IMR-90 (cell line): Measurements from ENCODE around the gene TSPEAR. TPM values are rescaled to one million over a fixed set of nuclear protein-coding genes. Genes with fewer than 3 reads are reported as not detected.

Experiments
- ATAC-seq: fragments of 200-7000 bp; cut with Tn5 transposase; 2 replicates; pipeline ENCODE4 v1.9.1; 2020; ENCODE audit warnings: low read depth, mild to moderate bottlenecking, moderate library complexity
- BruUV-seq: library from RNA; stranded (reverse); fragments of 400-500 nt; replicated peaks from 2 replicates; lab custom pipeline; 2021; lab: Mats Ljungman, UMichigan
- CTCF ChIA-PET: fragments of 300-600 bp; formaldehyde crosslinking; extraction: SDS; loops from one replicate; lab custom pipeline; 2021; ENCODE audit warnings: antibody characterized with exemption; lab: Yijun Ruan, JAX
- POLR2A ChIA-PET: fragments of 300-600 bp; sonication (Branson Sonifier 250); formaldehyde crosslinking; loops from one replicate; lab custom pipeline; 2022; ENCODE audit warnings: antibody characterized with exemption; ENCODE audit not compliant: unreplicated experiment; lab: Charles Lee
- DNase-seq: peaks from one replicate; pipeline ENCODE4 v3.0.0; 2013
- H2AFZ ChIP-seq: replicated peaks from 2 replicates; pipeline ENCODE3; 2013; ENCODE audit warnings: low read length, mild to moderate bottlenecking; ENCODE audit not compliant: poor library complexity
- H2AK5ac ChIP-seq: 2 replicates; pipeline ENCODE4 v1.6.1; 2013; ENCODE audit warnings: low read depth, low read length, inconsistent platforms
- H2AK9ac ChIP-seq: replicated peaks from 2 replicates; pipeline ENCODE3; 2013; ENCODE audit warnings: mild to moderate bottlenecking, low read depth, low read length, moderate library complexity; ENCODE audit not compliant: poor library complexity
- H2BK120ac ChIP-seq: 2 replicates; pipeline ENCODE4 v1.6.1; 2013; ENCODE audit warnings: low read depth, low read length, inconsistent platforms
- H2BK15ac ChIP-seq: 3 replicates; pipeline ENCODE4 v1.6.1; 2013; ENCODE audit warnings: low read depth, low read length, inconsistent platforms
- H2BK20ac ChIP-seq: 2 replicates; pipeline ENCODE4 v1.6.1; 2013; ENCODE audit warnings: low read depth, mild to moderate bottlenecking, inconsistent platforms, low read length, moderate library complexity
- H2BK5ac ChIP-seq: 2 replicates; pipeline ENCODE4 v1.6.1; 2013; ENCODE audit warnings: mild to moderate bottlenecking, low read depth, low read length, inconsistent platforms; ENCODE audit not compliant: poor library complexity, severe bottlenecking
- H3K14ac ChIP-seq: replicated peaks from 2 replicates; pipeline ENCODE4 v1.6.1; 2013; ENCODE audit warnings: low read depth, low read length, inconsistent platforms
- H3K18ac ChIP-seq: 2 replicates; pipeline ENCODE4 v1.6.1; 2013; ENCODE audit warnings: low read depth, low read length, control low read depth
- H3K23ac ChIP-seq: 2 replicates; pipeline ENCODE4 v1.6.1; 2013; ENCODE audit warnings: low read depth, low read length, inconsistent platforms
- H3K27ac ChIP-seq: 2 replicates; pipeline ENCODE4 v1.5.1; 2013; ENCODE audit warnings: mild to moderate bottlenecking, control low read depth, low read length; ENCODE audit not compliant: insufficient read depth
- H3K27me3 ChIP-seq: 2 replicates; pipeline ENCODE4 v1.6.1; 2013; ENCODE audit warnings: low read length; ENCODE audit not compliant: control insufficient read depth, insufficient read depth
- H3K36me3 ChIP-seq: 2 replicates; pipeline ENCODE4 v1.6.1; 2013; ENCODE audit warnings: low read length, mixed read lengths; ENCODE audit not compliant: control insufficient read depth, insufficient read depth
- H3K4ac ChIP-seq: 2 replicates; pipeline ENCODE4 v1.6.1; 2013; ENCODE audit warnings: low read depth, low read length, inconsistent platforms
- H3K4me1 ChIP-seq: 2 replicates; pipeline ENCODE4 v1.6.1; 2013; ENCODE audit warnings: low read length, mixed read lengths; ENCODE audit not compliant: control insufficient read depth, insufficient read depth
- H3K4me2 ChIP-seq: 2 replicates; pipeline ENCODE4 v1.6.1; 2013; ENCODE audit warnings: low read depth, mild to moderate bottlenecking, control low read depth, low read length, moderate library complexity
- H3K4me3 ChIP-seq: 2 replicates; pipeline ENCODE4 v1.5.1; 2013; ENCODE audit warnings: low read depth, mild to moderate bottlenecking, control low read depth, low read length, moderate library complexity; ENCODE audit not compliant: insufficient read depth
- H3K56ac ChIP-seq: 2 replicates; pipeline ENCODE4 v1.6.1; 2013; ENCODE audit warnings: low read length, inconsistent platforms; ENCODE audit not compliant: insufficient read depth; ENCODE audit errors: extremely low read depth
- H3K79me1 ChIP-seq, 2 experiments: 2 replicates each; pipeline ENCODE4 v1.6.1; 2013; ENCODE audit warnings: low read length in 2 of 2, inconsistent platforms in 1 of 2, low read depth in 1 of 2
- H3K9ac ChIP-seq: 2 replicates; pipeline ENCODE4 v1.6.1; 2013; ENCODE audit warnings: low read depth, low read length, control low read depth
- H3K9me1 ChIP-seq: 2 replicates; pipeline ENCODE4 v1.6.1; 2013; ENCODE audit warnings: low read length, inconsistent platforms; ENCODE audit not compliant: insufficient read depth
- H3K9me3 ChIP-seq: 2 replicates; pipeline ENCODE4 v1.6.1; 2013; ENCODE audit warnings: low read length; ENCODE audit not compliant: control insufficient read depth, insufficient read depth
- H4K20me1 ChIP-seq: 2 replicates; pipeline ENCODE4 v1.6.1; 2013; ENCODE audit warnings: low read length, inconsistent platforms; ENCODE audit not compliant: insufficient read depth
- H4K5ac ChIP-seq: 2 replicates; pipeline ENCODE4 v1.6.1; 2013; ENCODE audit warnings: mild to moderate bottlenecking, low read depth, low read length, control low read depth
- H4K8ac ChIP-seq, 2 experiments: 2 replicates each; pipeline ENCODE4 v1.6.1; 2013; ENCODE audit warnings: low read depth in 2 of 2, low read length in 2 of 2, control low read depth in 1 of 2, inconsistent platforms in 1 of 2
- H4K91ac ChIP-seq: 2 replicates; pipeline ENCODE4 v1.6.1; 2013; ENCODE audit warnings: low read depth, low read length, inconsistent platforms; ENCODE audit not compliant: insufficient read depth
- BHLHE40 ChIP-seq: fragments of 150-350 bp; IDR thresholded peaks from 2 replicates; pipeline ENCODE4 v1.6.1; 2016; ENCODE audit warnings: mild to moderate bottlenecking, low read depth, low read length
- CEBPB ChIP-seq: IDR thresholded peaks from 2 replicates; pipeline ENCODE4 v1.6.1; 2012; ENCODE audit warnings: low read depth, low read length, improper control_type of control experiment
- CHD1 ChIP-seq: IDR thresholded peaks from 2 replicates; pipeline ENCODE4 v1.6.1; 2012; ENCODE audit warnings: low read depth, low read length, improper control_type of control experiment
- FOS ChIP-seq: fragments of 150-350 bp; IDR thresholded peaks from 2 replicates; pipeline ENCODE4 v1.6.1; 2016; ENCODE audit warnings: low read depth, low read length
- MAFK ChIP-seq: IDR thresholded peaks from 2 replicates; pipeline ENCODE4 v1.6.1; 2012; ENCODE audit warnings: low read depth, low read length, improper control_type of control experiment
- MAZ ChIP-seq: IDR thresholded peaks from 2 replicates; pipeline ENCODE4 v1.6.1; 2012; ENCODE audit warnings: low read depth, mild to moderate bottlenecking, low read length, improper control_type of control experiment, moderate library complexity, borderline replicate concordance
- MXI1 ChIP-seq: IDR thresholded peaks from 2 replicates; pipeline ENCODE4 v1.6.1; 2012; ENCODE audit warnings: low read depth, mild to moderate bottlenecking, low read length, moderate library complexity, borderline replicate concordance
- NFE2L2 ChIP-seq: fragments of 150-350 bp; IDR thresholded peaks from 2 replicates; pipeline ENCODE4 v1.6.1; 2016; ENCODE audit warnings: low read depth, mild to moderate bottlenecking, low read length
- POLR2A ChIP-seq: IDR thresholded peaks from 2 replicates; pipeline ENCODE4 v1.6.1; 2012; ENCODE audit warnings: mild to moderate bottlenecking, low read depth, low read length
- RAD21 ChIP-seq: IDR thresholded peaks from 2 replicates; pipeline ENCODE4 v1.6.1; 2012; ENCODE audit warnings: low read length, improper control_type of control experiment
- RCOR1 ChIP-seq: IDR thresholded peaks from 2 replicates; pipeline ENCODE4 v1.6.1; 2012; ENCODE audit warnings: mild to moderate bottlenecking, low read length, improper control_type of control experiment; ENCODE audit not compliant: insufficient replicate concordance
- RFX5 ChIP-seq: IDR thresholded peaks from 2 replicates; pipeline ENCODE4 v1.8.0; 2012; ENCODE audit warnings: low read depth, mild to moderate bottlenecking, low read length, moderate library complexity
- SMC3 ChIP-seq: fragments of 150-350 bp; IDR thresholded peaks from 2 replicates; pipeline ENCODE4 v1.6.1; 2016; ENCODE audit warnings: low read depth, mild to moderate bottlenecking, antibody characterized with exemption, low read length, moderate library complexity
- WGBS, 2 experiments: methylation state at CpG; one replicate each; pipeline versions ENCODE4 v1.1.5 to v1.1.7; 2013; ENCODE audit warnings: missing lambda C conversion rate in 2 of 2; ENCODE audit not compliant: insufficient read length in 1 of 2; ENCODE audit errors: extremely low coverage in 2 of 2; 5-methylcytosine and 5-hydroxymethylcytosine counted together
- dilution Hi-C: fragments of 300-500 bp; cut with HindIII; formaldehyde crosslinking; loops from one replicate; pipeline ENCODE4 v1.14.3; 2018; ENCODE audit warnings: low sequenced_read_pairs; ENCODE audit not compliant: unreplicated experiment
- in situ Hi-C: fragments of 300-500 bp; cut with MboI; formaldehyde crosslinking; loops from 3 replicates; pipeline ENCODE4 v1.14.3; 2019; ENCODE audit warnings: low sequenced_read_pairs, inconsistent platforms, mixed read lengths
- intact Hi-C: fragments of 100-400 bp; cut with micrococcal nuclease; formaldehyde crosslinking; loops from 2 replicates; pipeline ENCODE4 v1.10.0; 2022
- polyA plus RNA-seq, 3 experiments: library from polyadenylated mRNA; depleted of rRNA; stranded (reverse); fragments of >200 nt; gene quantifications; 2 replicates each; pipeline ENCODE4 v1.2.3, GENCODE V29; 2012; ENCODE audit warnings: low replicate concordance in 1 of 3
- total RNA-seq: library from RNA; depleted of rRNA; stranded (reverse); fragments of >200 nt; gene quantifications from 2 replicates; pipeline ENCODE4 v1.2.3, GENCODE V29; 2012
- TF ChIP-seq, protein P1 (sequence below): fragments of 150-350 bp; IDR thresholded peaks from 2 replicates; pipeline ENCODE4 v1.6.1; 2017; ENCODE audit warnings: mild to moderate bottlenecking, antibody characterized with exemption, low read length, low read depth
- TF ChIP-seq, protein P2 (sequence below): fragments of 150-350 bp; IDR thresholded peaks from 2 replicates; pipeline ENCODE4 v1.6.1; 2016; ENCODE audit warnings: low read depth, mild to moderate bottlenecking, low read length, moderate library complexity, borderline replicate concordance
- TF ChIP-seq, protein P3 (sequence below): conservative IDR thresholded peaks from 2 replicates; pipeline ENCODE4 v1.5.1; 2012; ENCODE audit warnings: mild to moderate bottlenecking, low read depth, low read length, improper control_type of control experiment

Gene TSPEAR
- total and polyA plus RNA-seq, 2 of the 4 experiments (the other 2 are of a cell fraction), result not detected

DNA sequence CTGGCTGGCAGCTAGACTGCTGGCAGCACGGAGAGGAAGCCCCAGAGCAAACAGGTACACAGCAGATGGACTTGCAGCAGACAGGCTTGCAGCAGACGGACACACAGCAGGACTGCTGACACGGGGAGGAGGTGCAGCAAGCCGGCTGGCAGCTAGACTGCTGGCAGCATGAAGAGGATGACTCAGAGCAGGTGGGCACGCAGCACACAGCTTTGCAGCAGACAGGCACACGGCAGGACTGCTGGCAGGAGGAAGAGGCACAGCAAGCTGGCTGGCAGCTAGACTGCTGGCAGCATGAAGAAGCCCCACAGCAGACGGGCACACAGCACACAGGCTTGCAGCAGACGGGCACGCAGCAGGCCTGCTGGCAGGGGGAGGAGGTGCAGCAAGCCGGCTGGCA, 160.6 kb downstream of the TSPEAR start:
- Histone ChIP-seq H3K9me3 (peaks cover 2% of the 10 kb centered on the region; the same call in 1 of the 2 replicates), H4K91ac (no peak overlapping the region), H2BK20ac (no peak overlapping the region), H3K36me3 (no peaks in the 10 kb centered on the region), H3K79me1 (no peaks in the 10 kb centered on the region), H3K4me3 (no peak overlapping the region), H3K9ac (no peak overlapping the region), H3K18ac (no peak overlapping the region), H2AK5ac (no peak overlapping the region), H2AFZ (no peak overlapping the region), H2BK120ac (no peak overlapping the region), H3K14ac (no peak overlapping the region), H3K27me3 (peaks cover 14% of the 10 kb centered on the region), H4K20me1 (no peaks in the 10 kb centered on the region), H3K23ac (no peak overlapping the region), H2BK15ac (no peak overlapping the region), H3K56ac (no peak overlapping the region), H3K4me1 (no peaks in the 10 kb centered on the region), H2BK5ac (no peak overlapping the region), H4K8ac (no peak overlapping the region), H4K5ac (no peak overlapping the region), H3K9me1 (no peaks in the 10 kb centered on the region), H3K4ac (no peak overlapping the region), H3K27ac (no peak overlapping the region), H2AK9ac (no peak overlapping the region), H3K4me2 (no peak overlapping the region)
- no peak for DNase-seq
- no peak for ATAC-seq
- ChIA-PET POLR2A (no interaction called here), CTCF (no interaction called here)
- in situ Hi-C loops (no loop called here), dilution Hi-C loops (no loop called here), intact Hi-C loops (no loop called here)
- 57% methylated on average over 9 of the region's 10 CpGs; no CpG with 5 or more reads in 1 of the 2 experiments for WGBS, 2 experiments
- TF ChIP-seq CHD1, result no peak
- TF ChIP-seq POLR2A, result no peak
- no peak for TF ChIP-seq BHLHE40
- TF ChIP-seq, protein P1, sequence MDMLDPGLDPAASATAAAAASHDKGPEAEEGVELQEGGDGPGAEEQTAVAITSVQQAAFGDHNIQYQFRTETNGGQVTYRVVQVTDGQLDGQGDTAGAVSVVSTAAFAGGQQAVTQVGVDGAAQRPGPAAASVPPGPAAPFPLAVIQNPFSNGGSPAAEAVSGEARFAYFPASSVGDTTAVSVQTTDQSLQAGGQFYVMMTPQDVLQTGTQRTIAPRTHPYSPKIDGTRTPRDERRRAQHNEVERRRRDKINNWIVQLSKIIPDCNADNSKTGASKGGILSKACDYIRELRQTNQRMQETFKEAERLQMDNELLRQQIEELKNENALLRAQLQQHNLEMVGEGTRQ, result no peak
- no peak for TF ChIP-seq CEBPB
- TF ChIP-seq SMC3, result no peak
- TF ChIP-seq MAFK, result no peak
- TF ChIP-seq RCOR1, result no peak
- TF ChIP-seq, protein P2, sequence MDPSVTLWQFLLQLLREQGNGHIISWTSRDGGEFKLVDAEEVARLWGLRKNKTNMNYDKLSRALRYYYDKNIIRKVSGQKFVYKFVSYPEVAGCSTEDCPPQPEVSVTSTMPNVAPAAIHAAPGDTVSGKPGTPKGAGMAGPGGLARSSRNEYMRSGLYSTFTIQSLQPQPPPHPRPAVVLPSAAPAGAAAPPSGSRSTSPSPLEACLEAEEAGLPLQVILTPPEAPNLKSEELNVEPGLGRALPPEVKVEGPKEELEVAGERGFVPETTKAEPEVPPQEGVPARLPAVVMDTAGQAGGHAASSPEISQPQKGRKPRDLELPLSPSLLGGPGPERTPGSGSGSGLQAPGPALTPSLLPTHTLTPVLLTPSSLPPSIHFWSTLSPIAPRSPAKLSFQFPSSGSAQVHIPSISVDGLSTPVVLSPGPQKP, result no peak
- TF ChIP-seq FOS, result no peak
- TF ChIP-seq MAZ, result no peak
- TF ChIP-seq RFX5, result no peak
- TF ChIP-seq, protein P3, sequence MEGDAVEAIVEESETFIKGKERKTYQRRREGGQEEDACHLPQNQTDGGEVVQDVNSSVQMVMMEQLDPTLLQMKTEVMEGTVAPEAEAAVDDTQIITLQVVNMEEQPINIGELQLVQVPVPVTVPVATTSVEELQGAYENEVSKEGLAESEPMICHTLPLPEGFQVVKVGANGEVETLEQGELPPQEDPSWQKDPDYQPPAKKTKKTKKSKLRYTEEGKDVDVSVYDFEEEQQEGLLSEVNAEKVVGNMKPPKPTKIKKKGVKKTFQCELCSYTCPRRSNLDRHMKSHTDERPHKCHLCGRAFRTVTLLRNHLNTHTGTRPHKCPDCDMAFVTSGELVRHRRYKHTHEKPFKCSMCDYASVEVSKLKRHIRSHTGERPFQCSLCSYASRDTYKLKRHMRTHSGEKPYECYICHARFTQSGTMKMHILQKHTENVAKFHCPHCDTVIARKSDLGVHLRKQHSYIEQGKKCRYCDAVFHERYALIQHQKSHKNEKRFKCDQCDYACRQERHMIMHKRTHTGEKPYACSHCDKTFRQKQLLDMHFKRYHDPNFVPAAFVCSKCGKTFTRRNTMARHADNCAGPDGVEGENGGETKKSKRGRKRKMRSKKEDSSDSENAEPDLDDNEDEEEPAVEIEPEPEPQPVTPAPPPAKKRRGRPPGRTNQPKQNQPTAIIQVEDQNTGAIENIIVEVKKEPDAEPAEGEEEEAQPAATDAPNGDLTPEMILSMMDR, result no peak
- no peak for TF ChIP-seq MXI1
- no peak for TF ChIP-seq NFE2L2
- TF ChIP-seq RAD21, result no peak
- no TSS peak for BruUV-seq
